Panc1 (cell line): ENCODE results near the gene RNGTT. TPM values are rescaled to one million over a fixed set of nuclear protein-coding genes. Genes with fewer than 3 reads are reported as not detected.

Experiments used
- ATAC-seq: fragments of 200-7000 bp; cut with Tn5 transposase; 2 replicates; pipeline ENCODE4 v1.9.1; 2020; ENCODE audit warnings: mild to moderate bottlenecking, moderate library complexity
- BruUV-seq: library from RNA; stranded (reverse); fragments of 400-500 nt; replicated peaks from 2 replicates; lab custom pipeline; 2021; lab: Mats Ljungman, UMichigan
- CTCF ChIA-PET: fragments of 300-600 bp; sonication (Branson Sonifier 250); formaldehyde crosslinking; loops from one replicate; lab custom pipeline; 2022; ENCODE audit warnings: antibody characterized with exemption; lab: Charles Lee
- POLR2A ChIA-PET: fragments of 300-600 bp; sonication (Branson Sonifier 250); formaldehyde crosslinking; loops from one replicate; lab custom pipeline; 2022; ENCODE audit warnings: antibody characterized with exemption; lab: Charles Lee
- DNase-seq: peaks from one replicate; pipeline ENCODE4 v3.0.0-alpha.2; 2010; ENCODE audit warnings: low read depth, low spot score
- H3K27ac ChIP-seq: 2 replicates; pipeline ENCODE4 v1.5.1; 2011; ENCODE audit warnings: mild to moderate bottlenecking, low read length, inconsistent platforms
- H3K27me3 ChIP-seq: fragments of 200-500 bp; sonication (Bioruptor generic); 2 replicates; pipeline ENCODE4 v1.6.0; 2014; ENCODE audit warnings: low read length, inconsistent platforms; ENCODE audit not compliant: control insufficient read depth, insufficient read depth
- H3K36me3 ChIP-seq: fragments of 200-500 bp; sonication (Bioruptor generic); 2 replicates; pipeline ENCODE4 v1.5.1; 2014; ENCODE audit warnings: inconsistent platforms, mild to moderate bottlenecking, low read length, moderate library complexity; ENCODE audit not compliant: control insufficient read depth, insufficient read depth
- H3K4me1 ChIP-seq: 2 replicates; pipeline ENCODE4 v1.5.1; 2011; ENCODE audit warnings: inconsistent platforms, mild to moderate bottlenecking, low read length, moderate library complexity; ENCODE audit not compliant: control insufficient read depth, insufficient read depth
- H3K4me3 ChIP-seq, 2 experiments: 2 replicates each; pipeline ENCODE4 v1.5.1; 2011 to 2012; ENCODE audit warnings: low read depth in 2 of 2, low read length in 2 of 2, mild to moderate bottlenecking in 2 of 2, inconsistent platforms in 1 of 2, moderate library complexity in 1 of 2
- H3K9me3 ChIP-seq: fragments of 200-500 bp; sonication (Bioruptor generic); 2 replicates; pipeline ENCODE4 v1.5.1; 2014; ENCODE audit warnings: low read depth, mild to moderate bottlenecking, inconsistent platforms, low read length, moderate library complexity; ENCODE audit not compliant: control insufficient read depth, insufficient read depth
- CTCF ChIP-seq: fragments of 450-650 bp; IDR thresholded peaks from 2 replicates; pipeline ENCODE4 v1.5.1; 2017; ENCODE audit warnings: mild to moderate bottlenecking
- POLR2AphosphoS5 ChIP-seq: IDR thresholded peaks from 2 replicates; pipeline ENCODE4 v1.6.1; 2012; ENCODE audit warnings: mild to moderate bottlenecking, low read depth, low read length, moderate library complexity
- REST ChIP-seq, 2 experiments: IDR thresholded peaks; 2 replicates each; pipeline ENCODE4 v1.6.1; 2011 to 2012; ENCODE audit warnings: low read depth in 2 of 2, control low read depth in 1 of 2, low read length in 1 of 2, mild to moderate bottlenecking in 1 of 2, moderate library complexity in 1 of 2; ENCODE audit not compliant: insufficient read depth in 1 of 2
- SIN3A ChIP-seq: IDR thresholded peaks from 2 replicates; pipeline ENCODE4 v1.6.1; 2012; ENCODE audit warnings: low read depth, mild to moderate bottlenecking, low read length, moderate library complexity, borderline replicate concordance; ENCODE audit not compliant: insufficient read depth
- TCF7L2 ChIP-seq: IDR thresholded peaks from 2 replicates; pipeline ENCODE4 v1.6.1; 2011; ENCODE audit warnings: mild to moderate bottlenecking, low read depth, low read length, inconsistent platforms
- in situ Hi-C: cut with HindIII; loops from 2 replicates; pipeline ENCODE4 v1.10.0; 2016; ENCODE audit warnings: low sequenced_read_pairs, low pct_unique_long_range_greater_than_20kb
- intact Hi-C: fragments of 100-400 bp; cut with micrococcal nuclease; formaldehyde crosslinking; loops from one replicate; pipeline ENCODE4 v1.10.0; 2022; ENCODE audit not compliant: unreplicated experiment
- total RNA-seq: library from RNA; stranded (reverse); gene quantifications from one replicate; pipeline ENCODE4 v1.2.1, GENCODE V29; 2021; ENCODE audit not compliant: unreplicated experiment

The RNGTT gene
- total RNA-seq, 1 experiment from 2014 or later = 21.2 TPM

DNA sequence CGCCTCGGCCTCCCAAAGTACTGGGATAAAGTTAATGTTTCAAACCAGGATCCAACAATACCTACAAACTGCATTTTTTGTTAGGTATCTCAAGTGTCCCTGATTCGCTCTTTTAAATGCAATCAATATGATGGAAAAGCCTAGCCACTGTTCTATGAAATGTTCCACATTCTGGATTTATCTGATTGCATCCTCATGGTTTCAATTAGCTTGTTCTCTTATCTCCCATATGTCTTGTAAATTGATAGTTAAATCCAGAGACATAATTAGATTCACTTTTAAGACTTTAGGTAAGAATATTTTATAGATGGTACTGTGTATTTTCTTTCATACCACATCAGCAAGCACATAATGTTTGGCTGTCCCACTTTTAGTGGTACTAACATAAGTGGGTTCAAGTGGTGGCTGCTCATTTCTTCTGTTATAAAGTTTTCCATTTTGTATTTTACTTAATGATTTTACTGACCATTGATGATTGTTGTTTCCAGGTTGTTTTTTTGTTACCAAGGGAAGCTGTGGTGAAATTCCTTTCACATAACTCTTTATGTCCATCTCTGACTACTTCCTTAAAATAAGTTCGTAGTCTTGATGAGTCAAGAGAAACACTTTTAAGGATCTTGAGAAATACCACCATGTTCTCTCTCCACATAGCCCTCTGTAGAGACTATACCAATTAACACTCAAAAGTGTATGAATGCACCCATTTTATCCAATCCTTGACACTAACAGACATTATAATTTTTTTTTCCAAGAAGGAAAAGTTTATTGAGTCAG, 40.5 kb downstream of the RNGTT start:
- no peak for TF ChIP-seq REST (IDR thresholded peaks at IDR 0.05; ENCODE audit: insufficient read depth in 1 of 2, low read depth in 2 of 2, low read length in 1 of 2)
- no peak for TF ChIP-seq SIN3A
- no peak for TF ChIP-seq POLR2AphosphoS5
- TF ChIP-seq TCF7L2 = no peak
- POLR2A ChIA-PET = no interaction called here
- H3K27me3 ChIP-seq = no peaks in the 10 kb centered on the region
- 0 out of 2 replicates have a peak, but pooled peaks cover 2% of the 10 kb centered on the region for H3K36me3 ChIP-seq
- BruUV-seq = no TSS peak
- intact Hi-C loops (no loop called here), in situ Hi-C loops (no loop called here)
- no peaks in the 10 kb centered on the region for H3K9me3 ChIP-seq
- no peak overlapping the region for H3K4me3 ChIP-seq
- DNase-seq (no peak), ATAC-seq (no peak)
- H3K27ac ChIP-seq = no peak overlapping the region
- CTCF ChIA-PET = no interaction called here
- no peaks in the 10 kb centered on the region for H3K4me1 ChIP-seq

DNA sequence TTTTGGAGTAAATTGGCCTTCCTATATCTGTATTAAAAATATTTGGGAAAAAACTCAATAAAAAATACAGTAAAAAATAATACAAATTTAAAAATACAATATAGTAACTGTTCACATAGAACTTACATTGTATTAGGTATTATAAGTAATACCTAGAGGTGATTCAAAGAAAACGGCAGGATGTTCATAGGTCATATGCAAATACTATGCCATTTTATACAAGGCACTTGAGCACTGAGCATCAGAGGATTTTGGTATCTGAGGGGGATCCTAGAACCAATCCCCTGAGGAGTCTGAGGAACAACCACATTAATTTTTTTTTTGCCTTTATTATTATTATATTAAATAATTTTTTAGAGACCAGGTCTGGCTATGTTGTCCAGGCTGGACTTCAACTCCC, 41.7 kb downstream of the RNGTT start:
- no peak for ATAC-seq
- in situ Hi-C loops (no loop called here), intact Hi-C loops (no loop called here)
- no peaks in the 10 kb centered on the region for H3K9me3 ChIP-seq
- H3K27ac ChIP-seq = no peak overlapping the region
- H3K36me3 ChIP-seq = 0 out of 2 replicates have a peak, but pooled peaks cover 2% of the 10 kb centered on the region
- POLR2A ChIA-PET = interaction anchor here (0.5 kb wide), 1 partner anchor 8 kb away, joined by 16 read pairs; no protein-coding TSS in a partner anchor
- no peak for TF ChIP-seq TCF7L2
- TF ChIP-seq SIN3A = no peak
- no peak for TF ChIP-seq POLR2AphosphoS5
- TF ChIP-seq CTCF = no peak
- TF ChIP-seq REST (IDR thresholded peaks at IDR 0.05; ENCODE audit: insufficient read depth in 1 of 2, low read depth in 2 of 2, low read length in 1 of 2) = no peak
- no peak overlapping the region for H3K4me3 ChIP-seq
- no peaks in the 10 kb centered on the region for H3K4me1 ChIP-seq
- H3K27me3 ChIP-seq = no peaks in the 10 kb centered on the region
- BruUV-seq = no TSS peak
- CTCF ChIA-PET = interaction anchor here (0.6 kb wide), 1 partner anchor 21 kb away, joined by 6 read pairs; no protein-coding TSS in a partner anchor
- no peak for DNase-seq
